GM12878 (cell line): ENCODE measurements around the gene SNRNP25. TPM values are rescaled to one million over a fixed set of nuclear protein-coding genes. Genes with fewer than 3 reads are reported as not detected.

ENCODE experiments used
- ATAC-seq: fragments of 200-7000 bp; cut with Tn5 transposase; 3 replicates; pipeline ENCODE4 v1.9.1; 2020; ENCODE audit warnings: mild to moderate bottlenecking, moderate library complexity
- BruUV-seq: library from RNA; stranded (reverse); fragments of 400-500 nt; replicated peaks from 2 replicates; lab custom pipeline; 2021; lab: Mats Ljungman, UMichigan
- CTCF ChIA-PET: fragments of 300-600 bp; sonication (Branson Sonifier 250); formaldehyde crosslinking; extraction: SDS; loops from one replicate; lab custom pipeline; 2021; ENCODE audit warnings: inconsistent platforms; lab: Yijun Ruan, JAX
- POLR2A ChIA-PET: fragments of 350-600 bp; formaldehyde crosslinking; extraction: SDS; loops from one replicate; lab custom pipeline; 2021; ENCODE audit warnings: inconsistent platforms; lab: Charles Lee
- RAD21 ChIA-PET: fragments of 300-600 bp; sonication (Branson Sonifier 250); formaldehyde crosslinking; loops from one replicate; lab custom pipeline; 2023; ENCODE audit warnings: antibody characterized with exemption; ENCODE audit not compliant: unreplicated experiment; lab: Charles Lee
- SMC1A ChIA-PET: fragments of 300-600 bp; sonication (Branson Sonifier 250); formaldehyde crosslinking; loops from one replicate; lab custom pipeline; 2023; ENCODE audit not compliant: unreplicated experiment, uncharacterized antibody; lab: Charles Lee
- DNase-seq: peaks from one replicate; pipeline ENCODE4 v3.0.0-alpha.2; 2011; ENCODE audit warnings: low read depth, low spot score
- FAIRE-seq: peaks from 3 replicates; lab custom pipeline; 2011; peaks lifted over from hg19 to GRCh38; lab: Jason Lieb, UNC
- H2AFZ ChIP-seq: 2 replicates; pipeline ENCODE4 v1.6.0; 2011; ENCODE audit warnings: low read depth, low read length, control low read depth; ENCODE audit not compliant: control insufficient read depth
- H3K27ac ChIP-seq: 2 replicates; pipeline ENCODE4 v1.5.1; 2011; ENCODE audit warnings: control low read depth; ENCODE audit not compliant: control insufficient read depth, insufficient read depth
- H3K27me3 ChIP-seq, 2 experiments: replicated peaks in 1 of 2; 2 replicates each; pipeline versions ENCODE4 v1.6.0 to v1.6.1; 2011; ENCODE audit warnings: low read length in 1 of 2; ENCODE audit not compliant: control insufficient read depth in 2 of 2, insufficient read depth in 2 of 2
- H3K36me3 ChIP-seq, 2 experiments: 2 replicates each; pipeline ENCODE4 v1.5.1; 2011; ENCODE audit warnings: low read length in 1 of 2; ENCODE audit not compliant: control insufficient read depth in 2 of 2, insufficient read depth in 2 of 2
- H3K4me1 ChIP-seq: 2 replicates; pipeline ENCODE4 v1.6.1; 2011; ENCODE audit warnings: mild to moderate bottlenecking, low read length, moderate library complexity, mixed read lengths; ENCODE audit not compliant: control insufficient read depth, insufficient read depth
- H3K4me2 ChIP-seq: 2 replicates; pipeline ENCODE4 v1.6.0; 2011; ENCODE audit warnings: control low read depth; ENCODE audit not compliant: control insufficient read depth, insufficient read depth
- H3K4me3 ChIP-seq: fragments of 200-600 bp; sonication (generic); 2 replicates; pipeline ENCODE4 v1.5.1; 2016
- H3K79me2 ChIP-seq: 2 replicates; pipeline ENCODE4 v1.6.0; 2011; ENCODE audit warnings: low read length; ENCODE audit not compliant: control insufficient read depth, insufficient read depth
- H3K9ac ChIP-seq: 2 replicates; pipeline ENCODE4 v1.8.0; 2011; ENCODE audit warnings: low read length, control low read depth, mixed read lengths; ENCODE audit not compliant: control insufficient read depth, insufficient read depth
- H3K9me3 ChIP-seq: replicated peaks from 3 replicates; pipeline ENCODE4 v1.5.1; 2011; ENCODE audit warnings: mild to moderate bottlenecking, low read length; ENCODE audit not compliant: control insufficient read depth, insufficient read depth
- H4K20me1 ChIP-seq: 2 replicates; pipeline ENCODE4 v1.6.0; 2011; ENCODE audit not compliant: control insufficient read depth, insufficient read depth
- CBFB ChIP-seq: IDR thresholded peaks from 2 replicates; pipeline ENCODE4 v1.6.1; 2016; ENCODE audit warnings: antibody characterized with exemption, low read depth
- EZH2 ChIP-seq: IDR thresholded peaks from 2 replicates; pipeline ENCODE4 v1.6.1; 2012; ENCODE audit warnings: low read depth, mild to moderate bottlenecking, control low read depth, inconsistent platforms, low read length, borderline replicate concordance; ENCODE audit not compliant: control insufficient read depth
- IKZF2 ChIP-seq, 2 experiments: fragments of 450-650 bp; IDR thresholded peaks; 2 replicates each; pipeline ENCODE4 v1.6.1; 2017; ENCODE audit warnings: mild to moderate bottlenecking in 2 of 2, moderate library complexity in 2 of 2
- KLF5 ChIP-seq: fragments of 450-650 bp; IDR thresholded peaks from 2 replicates; pipeline ENCODE4 v1.6.1; 2014; ENCODE audit warnings: mild to moderate bottlenecking; ENCODE audit not compliant: partially characterized antibody
- MEF2A ChIP-seq: IDR thresholded peaks from 2 replicates; pipeline ENCODE4 v1.6.1; 2011; ENCODE audit warnings: low read depth, mild to moderate bottlenecking, low read length, moderate library complexity; ENCODE audit not compliant: insufficient read depth
- POLR2A ChIP-seq: IDR thresholded peaks from 2 replicates; pipeline ENCODE4 v1.6.1; 2011; ENCODE audit warnings: low read depth, mild to moderate bottlenecking, low read length
- SP1 ChIP-seq: IDR thresholded peaks from one replicate; pipeline ENCODE4 v1.6.1; 2011; ENCODE audit warnings: low read depth, low read length
- STAT1 ChIP-seq: fragments of 450-650 bp; conservative IDR thresholded peaks from 2 replicates; pipeline ENCODE4 v1.6.1; 2014; ENCODE audit warnings: antibody characterized with exemption, mild to moderate bottlenecking
- STAT3 ChIP-seq: IDR thresholded peaks from 2 replicates; pipeline ENCODE4 v1.6.1; 2011; ENCODE audit warnings: low read depth, low read length, improper control_type of control experiment
- SUZ12 ChIP-seq: fragments of 200-600 bp; sonication (generic); IDR thresholded peaks from one replicate; pipeline ENCODE4 v1.6.1; 2018; ENCODE audit warnings: antibody characterized with exemption, mild to moderate bottlenecking; ENCODE audit not compliant: unreplicated experiment
- WGBS: methylation state at CpG from one replicate; pipeline ENCODE4 v1.1.6; 2016; ENCODE audit warnings: low lambda C conversion rate; ENCODE audit not compliant: insufficient replicate concordance, insufficient coverage; ENCODE audit errors: missing lambda C conversion rate; 5-methylcytosine and 5-hydroxymethylcytosine counted together
- in situ Hi-C: fragments of 300-500 bp; cut with MboI; formaldehyde crosslinking; loops from 9 replicates; pipeline ENCODE4 v1.14.3; 2018; ENCODE audit warnings: mixed read lengths
- intact Hi-C: fragments of 100-400 bp; cut with micrococcal nuclease; formaldehyde crosslinking; loops from one replicate; pipeline ENCODE4 v1.14.2; 2022; ENCODE audit not compliant: unreplicated experiment
- polyA plus RNA-seq, 11 experiments: library from polyadenylated mRNA; depleted of rRNA in 4 of 11; unstranded in 6 of 11; stranded (reverse) in 5 of 11; fragments of >200 nt; fragmentation: Nextera tagmentation in 4 of 11; fragmentation: Illumina TruSeq in 1 of 11; extraction: Ambion mirVana in 4 of 11; extraction: Trizol in 1 of 11; gene quantifications; 1 replicate in 1 of 11; 2 replicates in 10 of 11; pipeline versions ENCODE4 v1.2.1 to v1.2.3, GENCODE V29; 2011 to 2016; ENCODE audit warnings: inconsistent platforms in 2 of 11, missing spikeins in 2 of 11, low read depth in 1 of 11
- total RNA-seq, 4 experiments: library from RNA; depleted of rRNA in 3 of 4; stranded (reverse); fragments of >200 nt in 3 of 4; fragmentation: Illumina TruSeq in 1 of 4; extraction: Trizol in 1 of 4; gene quantifications; 2 replicates each; pipeline versions ENCODE4 v1.2.1 to v1.2.3, GENCODE V29; 2013 to 2021
- TF ChIP-seq, protein P1 (sequence below): fragments of 450-650 bp; IDR thresholded peaks from 2 replicates; pipeline ENCODE4 v1.6.1; 2016; ENCODE audit warnings: mild to moderate bottlenecking, moderate library complexity, borderline replicate concordance

SNRNP25 gene
- total and polyA plus RNA-seq, 10 of the 15 experiments (the other 5 are each of a cell fraction or from before 2014, with no cell fraction given), result 40.9 to 138 (median 67.2) TPM

GRCh38 chr16:61879-62281 lies 8.3 kb downstream of the SNRNP25 start:
- WGBS, result 93% methylated on average over 26 of the region's 32 CpGs
- ChIA-PET RAD21 (interaction anchor here (6.5 kb wide), 1 partner anchor 34 kb away, joined by 132 read pairs; no protein-coding TSS in a partner anchor), SMC1A (interaction anchor here (6.4 kb wide), 1 partner anchor 34 kb away, joined by 77 read pairs; no protein-coding TSS in a partner anchor), CTCF (interaction anchor here (14.2 kb wide), 1 partner anchor 35 kb away, joined by 319 read pairs; no protein-coding TSS in a partner anchor), POLR2A (no interaction called here)
- Histone ChIP-seq H3K79me2 (no peaks in the 10 kb centered on the region), H3K9me3 (no peaks in the 10 kb centered on the region), H3K9ac (no peak overlapping the region), H3K27ac (no peak overlapping the region), H3K36me3 (peaks cover 0 to 2% of the 10 kb centered on the region in 2 experiments; a peak in 2 of 4 replicates), H3K4me3 (no peak overlapping the region), H3K27me3 (no peaks in the 10 kb centered on the region), H3K4me1 (no peaks in the 10 kb centered on the region), H3K4me2 (no peak overlapping the region), H2AFZ (no peak overlapping the region), H4K20me1 (no peaks in the 10 kb centered on the region)
- in situ Hi-C loops, result no loop called here
- no peak for ATAC-seq
- FAIRE-seq, result no peak
- BruUV-seq, result no TSS peak
- intact Hi-C loops, result no loop called here
- DNase-seq, result no peak
- TF ChIP-seq, protein P1, sequence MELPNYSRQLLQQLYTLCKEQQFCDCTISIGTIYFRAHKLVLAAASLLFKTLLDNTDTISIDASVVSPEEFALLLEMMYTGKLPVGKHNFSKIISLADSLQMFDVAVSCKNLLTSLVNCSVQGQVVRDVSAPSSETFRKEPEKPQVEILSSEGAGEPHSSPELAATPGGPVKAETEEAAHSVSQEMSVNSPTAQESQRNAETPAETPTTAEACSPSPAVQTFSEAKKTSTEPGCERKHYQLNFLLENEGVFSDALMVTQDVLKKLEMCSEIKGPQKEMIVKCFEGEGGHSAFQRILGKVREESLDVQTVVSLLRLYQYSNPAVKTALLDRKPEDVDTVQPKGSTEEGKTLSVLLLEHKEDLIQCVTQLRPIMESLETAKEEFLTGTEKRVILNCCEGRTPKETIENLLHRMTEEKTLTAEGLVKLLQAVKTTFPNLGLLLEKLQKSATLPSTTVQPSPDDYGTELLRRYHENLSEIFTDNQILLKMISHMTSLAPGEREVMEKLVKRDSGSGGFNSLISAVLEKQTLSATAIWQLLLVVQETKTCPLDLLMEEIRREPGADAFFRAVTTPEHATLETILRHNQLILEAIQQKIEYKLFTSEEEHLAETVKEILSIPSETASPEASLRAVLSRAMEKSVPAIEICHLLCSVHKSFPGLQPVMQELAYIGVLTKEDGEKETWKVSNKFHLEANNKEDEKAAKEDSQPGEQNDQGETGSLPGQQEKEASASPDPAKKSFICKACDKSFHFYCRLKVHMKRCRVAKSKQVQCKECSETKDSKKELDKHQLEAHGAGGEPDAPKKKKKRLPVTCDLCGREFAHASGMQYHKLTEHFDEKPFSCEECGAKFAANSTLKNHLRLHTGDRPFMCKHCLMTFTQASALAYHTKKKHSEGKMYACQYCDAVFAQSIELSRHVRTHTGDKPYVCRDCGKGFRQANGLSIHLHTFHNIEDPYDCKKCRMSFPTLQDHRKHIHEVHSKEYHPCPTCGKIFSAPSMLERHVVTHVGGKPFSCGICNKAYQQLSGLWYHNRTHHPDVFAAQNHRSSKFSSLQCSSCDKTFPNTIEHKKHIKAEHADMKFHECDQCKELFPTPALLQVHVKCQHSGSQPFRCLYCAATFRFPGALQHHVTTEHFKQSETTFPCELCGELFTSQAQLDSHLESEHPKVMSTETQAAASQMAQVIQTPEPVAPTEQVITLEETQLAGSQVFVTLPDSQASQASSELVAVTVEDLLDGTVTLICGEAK, result no peak
- no peak for TF ChIP-seq KLF5
- no peak for TF ChIP-seq SP1
- no peak for TF ChIP-seq MEF2A
- TF ChIP-seq SUZ12, result no peak
- TF ChIP-seq POLR2A, result no peak
- TF ChIP-seq STAT3, result no peak
- TF ChIP-seq STAT1, result no peak
- TF ChIP-seq IKZF2 (IDR thresholded peaks at IDR 0.05), result no peak
- TF ChIP-seq EZH2, result no peak
- no peak for TF ChIP-seq CBFB
